ENCODE results near the gene CCDC167. TPM values are rescaled to one million over a fixed set of nuclear protein-coding genes. Genes with fewer than 3 reads are reported as not detected.

CCDC167 gene
- total and polyA plus RNA-seq, 2 donors (not counting 1 experiment from before 2014, with no cell fraction given) = 11.1 to 60.1 TPM

DNA sequence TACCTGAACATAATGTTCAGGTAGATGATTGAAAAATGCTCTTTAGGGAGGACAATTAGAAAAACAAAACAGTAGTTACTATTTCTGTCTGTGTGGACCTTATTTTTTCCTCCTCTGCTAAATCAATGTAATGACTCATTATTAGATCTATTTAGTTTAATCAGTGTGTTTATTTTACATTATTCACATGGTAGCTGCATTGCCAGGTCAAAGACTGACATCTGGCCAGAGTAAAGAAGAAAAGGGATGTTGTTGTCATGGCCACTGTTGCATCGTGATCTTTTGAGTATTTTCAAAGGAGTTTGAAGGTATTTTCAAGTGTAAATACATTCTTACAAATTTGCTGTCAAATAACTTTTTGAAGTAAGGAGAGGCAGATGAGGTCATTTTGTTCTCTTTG, 60.8 kb downstream of the CCDC167 start:
- H3K27me3 ChIP-seq (replicated peaks in 1 of 4; ENCODE audit: control extremely low read depth in 1 of 4, control insufficient read depth in 3 of 4, insufficient read depth in 4 of 4, low read length in 3 of 4) = no peaks in the 10 kb centered on the region

DNA sequence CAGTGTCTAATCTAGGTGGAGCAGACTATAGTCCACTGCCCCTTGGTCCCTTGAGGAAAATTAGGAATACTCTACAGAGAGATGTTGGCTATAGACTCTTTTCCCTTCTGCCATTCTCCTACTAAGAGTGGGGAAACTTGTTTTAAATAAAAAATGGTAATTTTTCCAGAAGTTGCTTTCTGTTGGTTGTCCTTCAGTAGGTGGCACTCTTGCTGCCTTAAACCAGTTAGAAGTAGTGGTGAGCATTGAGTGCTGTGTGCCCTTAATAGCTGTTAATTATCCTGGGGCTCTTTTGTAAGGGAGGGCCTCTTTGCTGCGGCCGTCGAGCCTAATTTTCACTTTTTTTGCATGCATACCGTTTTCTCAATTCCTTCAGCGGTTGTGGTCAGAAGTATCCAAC, 63.9 kb downstream of the CCDC167 start:
- peaks cover 40% of the 10 kb centered on the region for H3K4me1 Mint-ChIP-seq
- ATAC-seq (ENCODE audit: low read depth) = no peak
- H3K79me2 ChIP-seq (ENCODE audit: control insufficient read depth, insufficient read depth, low read length) = peaks cover 72% of the 10 kb centered on the region

More for the DNA sequence above, 60.8 kb downstream of the CCDC167 start:
- ATAC-seq (ENCODE audit: low read depth) = no peak
- Mint-ChIP-seq H3K4me3 (no peak overlapping the region), H3K4me1 (peaks cover 37% of the 10 kb centered on the region), H3K27me3 (no peaks in the 10 kb centered on the region), H3K27ac (no peak overlapping the region), H3K9me3 (ENCODE audit: insufficient read depth) (no peaks in the 10 kb centered on the region)
- Histone ChIP-seq H3K27ac (ENCODE audit: low read length in 2 of 2) (no peak overlapping the region), H4K20me1 (ENCODE audit: control insufficient read depth, insufficient read depth, low read length, poor library complexity, severe bottlenecking) (peaks cover 8% of the 10 kb centered on the region), H3K9ac (ENCODE audit: low read length) (no peak overlapping the region), H3K79me2 (ENCODE audit: control insufficient read depth, insufficient read depth, low read length) (peaks cover 96% of the 10 kb centered on the region), H3K4me3 (ENCODE audit: control extremely low read depth in 1 of 5, extremely low read depth in 1 of 5, insufficient read depth in 1 of 5, low read depth in 2 of 5, low read length in 4 of 5) (no peak overlapping the region), H3K9me3 (ENCODE audit: control extremely low read depth in 1 of 3, control insufficient read depth in 2 of 3, insufficient read depth in 1 of 3, low read length in 2 of 3) (no peaks in the 10 kb centered on the region), H3K4me1 (ENCODE audit: control insufficient read depth in 2 of 2, insufficient read depth in 2 of 2, low read length in 2 of 2) (peaks cover 25% of the 10 kb centered on the region in 2 donors), H3K36me3 (replicated peaks in 1 of 2; ENCODE audit: control extremely low read depth in 1 of 2, control insufficient read depth in 1 of 2, extremely low read depth in 1 of 2, insufficient read depth in 2 of 2, low read length in 1 of 2) (peaks cover 0 to 51% of the 10 kb centered on the region in 2 experiments), H2AFZ (ENCODE audit: insufficient read depth, low read depth, low read length, poor library complexity, severe bottlenecking) (no peak overlapping the region), H3K4me2 (replicated peaks; ENCODE audit: low read depth, low read length, poor library complexity, severe bottlenecking) (no peak overlapping the region)
- no peak for TF ChIP-seq EZH2 (IDR thresholded peaks at IDR 0.05; ENCODE audit: borderline replicate concordance, insufficient read depth, low read depth, low read length, poor library complexity, severe bottlenecking)
- TF ChIP-seq, protein P1, sequence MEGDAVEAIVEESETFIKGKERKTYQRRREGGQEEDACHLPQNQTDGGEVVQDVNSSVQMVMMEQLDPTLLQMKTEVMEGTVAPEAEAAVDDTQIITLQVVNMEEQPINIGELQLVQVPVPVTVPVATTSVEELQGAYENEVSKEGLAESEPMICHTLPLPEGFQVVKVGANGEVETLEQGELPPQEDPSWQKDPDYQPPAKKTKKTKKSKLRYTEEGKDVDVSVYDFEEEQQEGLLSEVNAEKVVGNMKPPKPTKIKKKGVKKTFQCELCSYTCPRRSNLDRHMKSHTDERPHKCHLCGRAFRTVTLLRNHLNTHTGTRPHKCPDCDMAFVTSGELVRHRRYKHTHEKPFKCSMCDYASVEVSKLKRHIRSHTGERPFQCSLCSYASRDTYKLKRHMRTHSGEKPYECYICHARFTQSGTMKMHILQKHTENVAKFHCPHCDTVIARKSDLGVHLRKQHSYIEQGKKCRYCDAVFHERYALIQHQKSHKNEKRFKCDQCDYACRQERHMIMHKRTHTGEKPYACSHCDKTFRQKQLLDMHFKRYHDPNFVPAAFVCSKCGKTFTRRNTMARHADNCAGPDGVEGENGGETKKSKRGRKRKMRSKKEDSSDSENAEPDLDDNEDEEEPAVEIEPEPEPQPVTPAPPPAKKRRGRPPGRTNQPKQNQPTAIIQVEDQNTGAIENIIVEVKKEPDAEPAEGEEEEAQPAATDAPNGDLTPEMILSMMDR (IDR thresholded peaks at IDR 0.05) = no peak
- no peak for DNase-seq
- no CpG with 5 or more reads among the region's 1 CpG for WGBS (ENCODE audit: insufficient coverage)
- ChIA-PET POLR2A (no interaction called here), CTCF (interaction anchor here (0.7 kb wide), 1 partner anchor 573 kb away, joined by 3 read pairs; no protein-coding TSS in a partner anchor)
- intact Hi-C loops (cut with micrococcal nuclease) = no loop called here

More for the DNA sequence above, 63.9 kb downstream of the CCDC167 start:
- no peak overlapping the region for H2AFZ ChIP-seq (ENCODE audit: insufficient read depth, low read depth, low read length, poor library complexity, severe bottlenecking)
- no peak overlapping the region for H3K27ac ChIP-seq (ENCODE audit: low read length in 2 of 2)
- no peak for TF ChIP-seq EZH2 (IDR thresholded peaks at IDR 0.05; ENCODE audit: borderline replicate concordance, insufficient read depth, low read depth, low read length, poor library complexity, severe bottlenecking)
- TF ChIP-seq, protein P1 (IDR thresholded peaks at IDR 0.05) = no peak
- peaks cover 8% of the 10 kb centered on the region for H4K20me1 ChIP-seq (ENCODE audit: control insufficient read depth, insufficient read depth, low read length, poor library complexity, severe bottlenecking)
- CTCF ChIA-PET = no interaction called here
- no peaks in the 10 kb centered on the region for H3K9me3 ChIP-seq (ENCODE audit: control extremely low read depth in 1 of 3, control insufficient read depth in 2 of 3, insufficient read depth in 1 of 3, low read length in 2 of 3)
- DNase-seq = no peak
- Mint-ChIP-seq H3K27me3 (no peaks in the 10 kb centered on the region), H3K4me3 (no peak overlapping the region), H3K9me3 (ENCODE audit: insufficient read depth) (no peaks in the 10 kb centered on the region), H3K27ac (no peak overlapping the region)
- POLR2A ChIA-PET = no interaction called here
- H3K4me2 ChIP-seq (replicated peaks; ENCODE audit: low read depth, low read length, poor library complexity, severe bottlenecking) = no peak overlapping the region
- H3K4me1 ChIP-seq (ENCODE audit: control insufficient read depth in 2 of 2, insufficient read depth in 2 of 2, low read length in 2 of 2) = peaks cover 17 to 26% of the 10 kb centered on the region in 2 donors
- WGBS (ENCODE audit: insufficient coverage) = 84% methylated on average over 5 of the region's 5 CpGs
- H3K4me3 ChIP-seq (ENCODE audit: control extremely low read depth in 1 of 5, extremely low read depth in 1 of 5, insufficient read depth in 1 of 5, low read depth in 2 of 5, low read length in 4 of 5) = no peak overlapping the region
- intact Hi-C loops (cut with micrococcal nuclease) = no loop called here
- no peaks in the 10 kb centered on the region for H3K27me3 ChIP-seq (replicated peaks in 1 of 4; ENCODE audit: control extremely low read depth in 1 of 4, control insufficient read depth in 3 of 4, insufficient read depth in 4 of 4, low read length in 3 of 4)
- H3K36me3 ChIP-seq (replicated peaks in 1 of 2; ENCODE audit: control extremely low read depth in 1 of 2, control insufficient read depth in 1 of 2, extremely low read depth in 1 of 2, insufficient read depth in 2 of 2, low read length in 1 of 2) = peaks cover 0 to 46% of the 10 kb centered on the region in 2 experiments
- no peak overlapping the region for H3K9ac ChIP-seq (ENCODE audit: low read length)

Measured in B cell (primary cell).